Left lobe of liver (tissue), 2 donors: ENCODE results near the gene GSTO1. TPM values are rescaled to one million over a fixed set of nuclear protein-coding genes. Genes with fewer than 3 reads are reported as not detected.

Experiments used
- ATAC-seq: fragments of 200-7000 bp; cut with Tn5 transposase; one replicate; pipeline ENCODE4 v1.9.1; 2020; ENCODE audit warnings: mild to moderate bottlenecking, moderate library complexity
- DNase-seq: peaks from one replicate; pipeline ENCODE4 v3.0.0-alpha.2; 2020; ENCODE audit warnings: low spot score
- total RNA-seq: library from RNA; stranded (reverse); gene quantifications from one replicate; pipeline ENCODE4 v1.2.1, GENCODE V29; 2021
- donor health status: DM: no; HTN: no; CAD: no; lungs with moderate emphysema.
- donor health status: DM: no; HTN: yes; CAD: no.

The GSTO1 gene
- total RNA-seq, 1 donor from 2014 or later, result 194 TPM

DNA sequence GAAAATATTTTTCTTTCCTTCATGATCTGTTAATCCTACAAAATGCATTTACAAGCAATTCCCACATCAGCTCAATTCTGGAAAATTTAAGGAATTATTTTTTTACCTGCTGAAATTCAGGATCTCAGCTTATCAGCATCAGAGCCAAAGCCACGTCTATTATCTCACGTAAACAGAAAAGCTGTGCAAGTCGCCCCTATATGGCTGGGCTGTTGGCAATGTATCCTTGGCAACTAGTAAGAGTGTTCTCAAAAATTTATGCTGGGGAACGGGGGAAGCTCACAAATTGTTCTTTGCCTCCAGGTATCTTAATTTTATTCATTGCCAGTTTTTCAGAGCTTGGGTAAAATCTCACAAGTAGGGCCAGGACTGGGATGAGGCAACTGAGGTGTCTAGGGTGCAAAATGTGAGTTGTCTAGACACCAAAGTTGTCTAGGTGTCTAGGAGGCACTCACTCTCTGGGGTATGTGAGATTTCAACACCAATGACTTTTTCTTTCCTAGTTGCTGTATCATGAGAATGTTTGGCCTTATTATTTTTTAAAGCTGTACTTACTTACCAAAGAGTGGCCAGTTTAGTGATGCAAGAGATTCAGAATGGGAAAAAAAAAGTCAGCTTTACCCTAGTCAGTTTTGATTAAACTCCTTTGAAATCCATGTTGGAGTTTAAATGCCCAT is 19.3 kb downstream of the GSTO1 start:
- DNase-seq, result no peak
- ATAC-seq, result peak; percentile 5

GRCh38 chr10:104274762-104275721 is 20.4 kb downstream of the GSTO1 start:
- DNase-seq (no peak), ATAC-seq (peak; percentile 90)

- ATAC-seq, result no peak
- no peak for DNase-seq
Observed at GRCh38 chr10:104276192-104276591, 21.5 kb downstream of the GSTO1 start.

DNA sequence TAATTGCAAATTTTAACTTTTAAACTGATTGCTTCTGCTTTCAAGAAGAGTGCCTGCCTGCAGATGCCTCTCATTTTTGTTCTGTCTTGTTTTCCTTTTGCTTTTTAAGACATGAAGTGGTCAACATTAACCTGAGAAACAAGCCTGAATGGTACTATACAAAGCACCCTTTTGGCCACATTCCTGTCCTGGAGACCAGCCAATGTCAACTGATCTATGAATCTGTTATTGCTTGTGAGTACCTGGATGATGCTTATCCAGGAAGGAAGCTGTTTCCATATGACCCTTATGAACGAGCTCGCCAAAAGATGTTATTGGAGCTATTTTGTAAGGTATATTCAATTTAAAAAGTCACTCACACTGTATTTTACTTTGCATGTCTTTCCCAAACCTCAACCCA is 23.1 kb downstream of the GSTO1 start:
- DNase-seq (no peak), ATAC-seq (no peak)

DNA sequence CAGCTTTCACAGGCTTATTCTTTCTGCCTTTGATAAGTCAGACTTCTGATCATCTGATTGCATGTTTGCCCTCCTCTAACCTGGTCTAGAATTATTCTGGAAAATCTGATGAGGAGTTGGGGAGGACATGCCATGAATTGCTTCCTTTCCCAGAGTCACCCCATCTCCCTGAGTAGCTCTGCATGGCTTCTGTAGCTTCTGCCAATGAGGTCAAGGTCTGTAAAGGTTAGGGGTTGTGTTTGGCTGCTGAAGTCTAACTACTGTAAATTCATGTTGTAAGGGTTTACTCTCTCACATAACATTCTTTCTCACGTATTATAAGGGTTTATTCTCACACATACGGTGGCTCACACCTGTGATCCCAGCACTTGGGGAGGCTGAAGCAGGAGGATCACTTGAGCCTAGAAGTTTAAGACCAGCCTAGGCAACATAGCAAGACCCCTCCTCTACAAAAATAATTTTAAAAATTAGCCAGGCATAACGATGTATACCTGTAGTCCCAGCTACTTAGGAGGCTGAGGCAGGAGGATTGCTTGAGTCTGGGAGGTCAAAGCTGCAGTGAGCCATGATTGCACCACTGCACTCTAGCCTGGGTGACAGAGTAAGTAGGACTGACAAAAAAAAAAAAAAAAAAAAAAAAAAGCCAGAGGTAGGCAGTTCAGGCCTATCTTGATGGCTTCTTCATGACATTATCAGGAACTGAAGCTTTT is 25.0 kb downstream of the GSTO1 start:
- ATAC-seq, result no peak
- no peak for DNase-seq

DNA sequence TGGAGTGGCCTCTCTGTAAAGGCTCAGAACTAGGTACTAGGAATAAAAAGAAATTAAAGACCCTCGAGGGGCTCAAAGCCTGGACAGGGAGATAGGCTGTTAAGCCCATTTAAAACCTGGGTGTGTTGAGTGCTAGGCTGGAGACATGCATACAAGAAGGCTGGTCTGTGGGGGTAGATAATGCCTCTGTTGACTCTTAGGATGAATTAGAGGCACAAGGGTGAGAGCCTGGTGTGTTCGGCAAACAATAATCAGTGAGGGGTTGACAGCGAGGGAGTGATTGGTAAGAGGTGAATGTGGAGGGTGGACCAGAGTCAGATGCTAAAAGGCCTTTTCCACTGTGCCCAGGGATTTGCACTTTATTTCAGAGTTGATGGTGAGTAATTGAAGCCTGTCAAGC is 27.0 kb downstream of the GSTO1 start:
- ATAC-seq (no peak), DNase-seq (no peak)

DNA sequence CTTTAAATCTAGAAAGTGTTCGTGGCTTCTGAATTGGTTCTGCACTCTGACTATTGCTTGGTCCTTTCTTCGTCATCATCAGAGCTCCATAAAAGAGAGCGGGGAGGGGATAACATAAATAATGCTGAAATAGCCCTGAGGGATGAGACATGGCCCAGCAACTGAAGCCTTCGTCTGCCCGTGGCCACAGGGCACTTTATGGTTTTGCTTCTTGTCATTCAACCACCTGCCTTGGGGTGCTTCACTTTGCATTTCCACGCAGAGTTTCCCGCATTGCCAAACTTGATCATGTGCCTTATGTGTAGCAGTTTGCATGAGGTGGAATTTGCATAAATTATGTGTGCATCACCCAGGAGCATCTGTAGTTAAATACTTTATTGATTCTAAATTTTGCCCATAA is 30.2 kb downstream of the GSTO1 start:
- ATAC-seq (no peak), DNase-seq (no peak)

- no peak for DNase-seq
- no peak for ATAC-seq
Observed at GRCh38 chr10:104286939-104287338, 32.2 kb downstream of the GSTO1 start.

- no peak for ATAC-seq
Observed at GRCh38 chr10:104288355-104288754, 33.7 kb downstream of the GSTO1 start.

DNA sequence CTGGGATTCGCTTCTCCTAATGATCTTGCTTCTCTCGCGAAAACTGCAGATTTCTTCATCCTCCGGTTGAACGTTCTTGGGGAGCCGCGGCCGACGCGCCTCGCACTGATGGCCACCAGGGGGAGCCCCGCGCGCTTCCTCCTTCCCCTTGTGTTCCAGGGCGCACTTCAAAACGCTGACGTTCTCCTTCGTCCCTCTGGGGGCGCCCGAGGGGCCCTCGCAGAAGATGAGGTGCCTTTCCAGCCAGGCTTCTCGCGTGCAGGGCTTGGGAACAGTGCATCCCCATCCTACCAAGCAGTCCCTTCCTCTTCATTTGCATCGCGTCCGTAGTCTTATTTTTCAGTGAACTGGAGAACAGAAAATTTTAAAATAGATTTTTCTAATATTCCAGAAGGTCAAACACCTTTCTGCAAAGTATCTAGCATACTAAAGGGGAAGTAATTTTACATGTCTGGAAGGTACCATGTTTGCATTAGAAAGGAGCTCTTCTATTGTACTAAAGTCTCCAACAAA is 36.8 kb downstream of the GSTO1 start:
- ATAC-seq (peak; percentile 100), DNase-seq (peak; percentile 88)

More at GRCh38 chr10:104288355-104288754, 33.7 kb downstream of the GSTO1 start:
- DNase-seq, result no peak

DNA sequence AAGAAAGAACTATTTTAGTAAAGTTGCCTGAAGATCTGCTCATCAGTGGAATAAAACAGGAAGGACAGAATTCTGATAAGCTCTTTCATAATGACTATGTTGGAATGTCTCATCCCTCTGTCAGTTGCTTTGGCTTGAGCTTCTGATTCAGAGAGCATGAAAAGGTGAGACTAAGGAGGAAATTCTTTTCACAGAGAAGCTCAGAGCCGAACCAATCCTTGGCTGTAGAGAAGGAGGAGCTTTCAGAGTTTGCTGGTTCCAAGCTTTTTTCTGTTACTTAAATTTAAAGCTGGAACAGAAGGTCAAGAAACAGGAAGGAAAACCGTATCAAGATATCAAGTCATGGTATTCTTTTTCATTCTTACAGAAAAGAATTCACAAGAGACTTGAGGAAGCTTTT is 38.3 kb downstream of the GSTO1 start:
- DNase-seq (no peak), ATAC-seq (no peak)

GRCh38 chr10:104293781-104294321 is 39.2 kb downstream of the GSTO1 start:
- ATAC-seq (peak; percentile 30), DNase-seq (no peak)

DNA sequence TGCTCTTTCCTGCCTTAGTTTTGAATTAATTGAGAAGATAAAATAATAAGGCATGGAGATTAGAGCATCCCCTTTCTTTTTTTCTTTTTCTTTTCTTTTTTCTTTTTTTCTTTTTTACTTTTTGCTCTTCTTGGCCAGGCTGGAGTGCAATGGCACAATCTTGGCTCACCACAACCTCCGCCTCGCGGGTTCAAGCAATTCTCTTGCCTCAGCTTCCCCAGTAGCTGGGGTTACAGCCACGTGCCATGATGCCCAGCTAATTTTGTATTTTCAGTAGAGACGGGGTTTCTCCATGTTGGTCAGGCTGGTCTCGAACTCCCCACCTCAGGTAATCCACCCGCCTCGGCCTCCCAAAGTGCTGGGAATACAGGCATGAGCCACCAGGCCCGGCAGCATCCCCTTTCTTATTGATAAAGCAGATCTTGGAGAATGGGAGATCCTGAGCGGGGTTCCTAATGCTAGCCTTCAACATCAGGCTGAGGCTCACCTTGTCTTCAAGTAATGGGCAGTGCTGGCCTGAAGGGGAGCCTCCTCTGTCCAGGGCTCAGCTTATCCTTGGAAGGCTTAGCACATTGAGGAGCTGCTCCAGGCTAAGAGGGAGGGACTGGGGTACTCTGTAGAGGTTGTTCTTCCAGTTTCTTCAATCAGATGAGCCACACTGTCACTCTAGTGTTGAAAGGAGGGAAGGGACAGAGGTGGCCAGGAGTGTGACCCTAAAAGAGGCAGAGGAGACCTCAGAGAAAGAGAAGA is 42.2 kb downstream of the GSTO1 start:
- ATAC-seq (no peak), DNase-seq (no peak)

DNA sequence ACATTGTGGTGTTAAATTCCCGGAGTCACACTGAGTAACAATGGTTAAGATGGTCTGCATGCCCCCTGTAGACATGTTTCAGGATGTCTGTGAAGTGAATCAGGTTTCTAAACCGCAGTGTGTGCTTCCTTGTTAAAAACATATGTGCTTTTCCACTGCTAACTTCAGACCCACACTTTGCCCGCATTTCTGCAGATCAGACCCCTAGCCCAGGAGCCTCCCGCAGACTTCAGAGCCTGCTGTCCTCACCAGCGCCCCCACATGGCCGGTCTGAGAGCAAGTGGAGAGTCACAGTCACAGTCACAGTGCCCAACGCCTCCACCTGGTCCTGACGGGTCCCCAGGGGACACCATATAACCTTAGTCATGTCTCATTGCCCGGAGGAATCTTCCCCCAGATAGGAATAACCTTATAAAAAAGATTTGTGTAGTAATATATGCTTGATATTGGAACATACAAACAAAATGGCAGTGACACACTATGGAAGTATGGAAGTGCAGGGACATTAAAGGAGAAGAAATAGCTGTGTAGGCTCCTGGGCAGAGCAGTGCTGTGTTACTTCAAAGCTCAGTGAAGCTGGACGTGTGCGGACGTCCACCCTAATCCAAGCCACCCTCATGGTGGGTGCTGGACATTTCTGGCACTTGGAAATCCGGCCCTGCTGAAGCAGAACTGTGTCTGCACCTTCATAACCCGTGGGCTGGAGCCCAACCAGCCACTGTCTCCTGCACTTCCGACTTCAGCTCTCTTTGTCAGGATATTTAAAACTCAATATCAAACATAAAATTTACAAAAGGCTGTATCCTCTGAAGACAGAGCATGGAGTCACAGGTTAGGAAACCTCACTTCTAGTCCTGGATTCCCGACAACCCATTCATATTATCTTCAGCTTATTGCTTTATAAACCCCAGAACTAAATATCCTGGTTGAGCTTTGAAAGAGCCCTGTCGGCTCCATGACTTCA is 43.3 kb downstream of the GSTO1 start:
- DNase-seq (no peak), ATAC-seq (no peak)

- no peak for DNase-seq
- ATAC-seq, result peak; percentile 21
Observed at GRCh38 chr10:104299031-104299904, 44.6 kb downstream of the GSTO1 start.

GRCh38 chr10:104300002-104300735 is 45.5 kb downstream of the GSTO1 start:
- ATAC-seq (peak; percentile 41), DNase-seq (no peak)

- DNase-seq (no peak), ATAC-seq (peak; percentile 74)
Observed at GRCh38 chr10:104300736-104301292, 46.1 kb downstream of the GSTO1 start.
